AG04449 (cell line): ENCODE results near the gene TSACC.

ENCODE experiments used
- CTCF ChIA-PET: fragments of 350-600 bp; formaldehyde crosslinking; extraction: SDS; loops from one replicate; lab custom pipeline; 2021; ENCODE audit warnings: antibody characterized with exemption; lab: Yijun Ruan, JAX
- POLR2A ChIA-PET: fragments of 400-600, 350-600 bp; formaldehyde crosslinking; extraction: SDS; loops from one replicate; lab custom pipeline; 2020; ENCODE audit warnings: antibody characterized with exemption, inconsistent platforms; lab: Yijun Ruan, JAX
- DNase-seq: peaks from one replicate; pipeline ENCODE4 v3.0.0-alpha.2; 2010; ENCODE audit warnings: low read depth, low spot score
- H3K4me3 ChIP-seq: 2 replicates; pipeline ENCODE4 v1.5.1; 2011; ENCODE audit warnings: low read depth, mild to moderate bottlenecking, control low read depth, low read length
- CTCF ChIP-seq: IDR thresholded peaks from one replicate; pipeline ENCODE4 v1.5.1; 2011; ENCODE audit warnings: mild to moderate bottlenecking, moderate library complexity, low read length, control low read depth, inconsistent platforms; ENCODE audit not compliant: insufficient read depth; ENCODE audit errors: missing control alignments

The TSACC gene

GRCh38 chr1:156384007-156384406, 45.7 kb downstream of the TSACC start:
- no peak for TF ChIP-seq CTCF

GRCh38 chr1:156384658-156385057, 46.3 kb downstream of the TSACC start:
- DNase-seq: no peak
- no peak overlapping the region for H3K4me3 ChIP-seq
- no peak for TF ChIP-seq CTCF
- POLR2A ChIA-PET: no interaction called here
- CTCF ChIA-PET: interaction anchor here (0.7 to 20.2 kb wide), 30 partner anchors 9 to 311 kb away, joined by 3 to 712 read pairs (median 22); partner anchors contain the start of genes HAPLN2, MEF2D, NAXE and RHBG

More at GRCh38 chr1:156384007-156384406, 45.7 kb downstream of the TSACC start:
- no peak overlapping the region for H3K4me3 ChIP-seq
- no peak for DNase-seq
- ChIA-PET CTCF (interaction anchor here (0.7 to 20.2 kb wide), 23 partner anchors 9 to 297 kb away, joined by 3 to 712 read pairs (median 39); partner anchors contain the start of genes HAPLN2, MEF2D and RHBG), POLR2A (no interaction called here)

- peak; percentile 84 for TF ChIP-seq CTCF
- CTCF ChIA-PET: interaction anchor here (0.6 to 20.2 kb wide), 58 partner anchors 12 to 482 kb away, joined by 3 to 712 read pairs (median 7); partner anchors contain the start of genes GPATCH4, HAPLN2, MEF2D and NAXE
- POLR2A ChIA-PET: interaction anchor here (0.6 to 1.2 kb wide), 5 partner anchors 10 to 223 kb away, joined by 3 to 9 read pairs (median 3); no protein-coding TSS in a partner anchor
- peak; percentile 16 for DNase-seq
- H3K4me3 ChIP-seq: no peak overlapping the region
These were observed 47.3 kb downstream of the TSACC start for GRCh38 chr1:156385534-156386031.

DNA sequence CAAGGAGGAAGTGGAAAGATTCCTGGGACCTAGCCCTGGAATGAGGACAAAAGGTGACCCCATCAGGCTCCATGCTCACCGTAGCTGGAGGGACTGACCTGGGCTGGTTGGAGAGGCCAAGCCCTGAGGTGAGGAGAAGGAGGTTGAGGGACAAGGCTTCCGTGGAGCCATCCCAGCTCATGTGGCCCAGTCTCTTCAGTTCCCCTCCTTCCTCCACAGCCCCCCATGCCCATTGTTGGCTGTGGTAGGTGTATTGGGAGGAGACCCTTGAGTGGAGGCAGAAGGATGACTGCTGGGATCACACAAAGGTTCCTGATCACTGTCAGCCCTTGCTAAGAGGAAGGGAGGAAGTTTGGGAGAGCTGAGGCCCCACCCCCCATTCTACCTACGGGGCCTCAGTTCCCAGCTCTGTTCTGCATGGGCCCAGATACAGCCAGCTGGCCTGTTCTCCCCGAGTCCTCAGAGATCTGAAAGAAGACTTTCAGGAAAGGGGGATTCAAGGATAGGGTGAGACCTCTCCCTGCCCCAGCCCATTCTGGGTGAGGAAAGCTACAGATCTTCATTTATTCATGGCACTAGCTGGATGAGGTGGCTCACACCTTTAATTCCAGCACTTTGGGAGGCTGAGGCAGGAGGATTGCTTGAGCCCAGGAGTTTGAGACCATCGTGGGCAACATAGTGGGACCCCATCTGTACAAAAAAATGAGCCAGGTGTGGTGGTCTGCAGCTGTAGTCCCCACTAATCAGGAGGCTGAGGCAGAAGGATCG, 48.0 kb downstream of the TSACC start:
- POLR2A ChIA-PET: interaction anchor here (0.5 to 1.2 kb wide), 6 partner anchors 11 to 222 kb away, joined by 3 to 9 read pairs (median 3); no protein-coding TSS in a partner anchor
- CTCF ChIA-PET: interaction anchor here (0.6 to 20.2 kb wide), 60 partner anchors 12 to 482 kb away, joined by 3 to 712 read pairs (median 6); partner anchors contain the start of genes GPATCH4, HAPLN2, MEF2D and NAXE
- no peak for DNase-seq
- no peak for TF ChIP-seq CTCF
- no peak overlapping the region for H3K4me3 ChIP-seq

- ChIA-PET CTCF (interaction anchor here (0.6 to 20.2 kb wide), 26 partner anchors 12 to 298 kb away, joined by 3 to 712 read pairs (median 32); partner anchors contain the start of genes HAPLN2, MEF2D and RHBG), POLR2A (no interaction called here)
- no peak overlapping the region for H3K4me3 ChIP-seq
- no peak for DNase-seq
- TF ChIP-seq CTCF: no peak
These were observed 48.9 kb downstream of the TSACC start for GRCh38 chr1:156386949-156387869.
